ENCODE data around the gene JMJD1C. TPM values are rescaled to one million over a fixed set of nuclear protein-coding genes. Genes with fewer than 3 reads are reported as not detected.

The JMJD1C gene
- total and polyA plus RNA-seq, 2 donors (not counting 3 experiments of a cell fraction or from before 2014, with no cell fraction given): 32.1 to 97.1 TPM

DNA sequence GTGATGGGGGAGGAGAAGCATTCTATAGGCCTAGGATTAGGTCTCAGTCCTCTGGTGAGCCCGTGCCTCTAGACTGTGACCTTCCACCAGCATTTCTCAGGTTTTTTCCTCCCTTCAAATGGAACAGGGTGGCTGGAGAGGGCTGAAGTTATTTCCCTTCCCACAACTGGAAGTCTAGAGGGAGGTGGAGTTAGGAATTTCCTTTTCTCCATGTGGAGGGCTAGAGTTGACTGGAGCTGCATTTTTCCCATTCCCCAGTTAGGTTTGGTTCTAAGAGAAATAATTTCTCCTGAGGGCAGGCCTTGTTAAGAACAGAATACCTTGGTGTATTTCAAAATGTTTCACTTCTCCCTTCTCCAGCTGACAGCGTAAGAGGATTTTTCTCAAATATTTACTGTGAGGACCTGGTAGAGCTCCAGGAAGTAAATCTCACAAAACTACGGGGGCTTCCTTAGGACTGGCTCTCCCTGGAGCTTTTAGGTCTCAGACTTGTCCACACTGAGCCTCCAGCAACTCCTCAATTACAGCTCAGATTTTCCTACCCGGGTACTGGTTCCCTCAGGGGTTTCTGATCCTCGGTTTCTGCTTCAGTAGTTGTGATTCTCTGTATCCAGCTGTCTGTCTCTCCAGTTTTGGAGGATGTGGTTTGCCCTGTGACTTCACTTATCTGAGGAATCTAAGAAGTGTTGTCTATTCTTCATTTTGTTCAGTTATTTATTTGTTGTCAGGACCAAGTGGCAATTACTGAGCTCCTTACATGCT lies 49.4 kb upstream of the JMJD1C start:
- Histone ChIP-seq H3K4me2 (ENCODE audit: insufficient read depth, low read length) (peak overlapping the region; percentile 27), H3K9me1 (replicated peaks; ENCODE audit: control insufficient read depth, extremely low read depth, insufficient read depth, low read length) (no peaks in the 10 kb centered on the region), H2AFZ (ENCODE audit: low read depth, low read length) (no peak overlapping the region), H3K4me3 (replicated peaks in 1 of 3; ENCODE audit: insufficient read depth in 1 of 3, low read depth in 1 of 3, low read length in 3 of 3) (no peak overlapping the region), H3K79me2 (ENCODE audit: control insufficient read depth, insufficient read depth, low read length) (peaks cover 92% of the 10 kb centered on the region), H3K27ac (ENCODE audit: insufficient read depth, low read depth, low read length) (no peak overlapping the region), H3K9ac (replicated peaks; ENCODE audit: extremely low read depth, insufficient read depth, low read length) (no peak overlapping the region), H3K27me3 (ENCODE audit: control insufficient read depth in 2 of 2, insufficient read depth in 2 of 2, low read length in 2 of 2) (no peaks in the 10 kb centered on the region), H3K4me1 (ENCODE audit: control insufficient read depth, extremely low read depth, insufficient read depth, low read length) (peaks cover 16% of the 10 kb centered on the region), H4K20me1 (replicated peaks; ENCODE audit: control insufficient read depth, extremely low read depth, insufficient read depth, low read length) (peaks cover 2% of the 10 kb centered on the region), H3K36me3 (ENCODE audit: control insufficient read depth in 2 of 2, extremely low read depth in 1 of 2, insufficient read depth in 2 of 2, low read length in 2 of 2) (no peaks in the 10 kb centered on the region), H3K9me3 (replicated peaks; ENCODE audit: control insufficient read depth, insufficient read depth, low read length) (no peaks in the 10 kb centered on the region)
- dilution Hi-C loops (cut with MboI; ENCODE audit: extremely low pct_ligation_motif_present, low sequenced_read_pairs): no loop called here
- ChIA-PET POLR2A (interaction anchor here (1.1 kb wide), 1 partner anchor 10 kb away, joined by 4 read pairs; no protein-coding TSS in a partner anchor), CTCF (interaction anchor here (0.6 to 1.8 kb wide), 13 partner anchors 9 to 357 kb away, joined by 3 to 9 read pairs (median 3); no protein-coding TSS in a partner anchor)
- FAIRE-seq: no peak
- intact Hi-C loops (cut with micrococcal nuclease): no loop called here
- DNase-seq (ENCODE audit: low read depth, low spot score): peak; percentile 49
- BruUV-seq (replicated peaks): no TSS peak
- TF ChIP-seq GATA2 (IDR thresholded peaks at IDR 0.05; ENCODE audit: insufficient read depth, insufficient read length, low read depth, low read length): peak; percentile 11
- TF ChIP-seq, protein P1, sequence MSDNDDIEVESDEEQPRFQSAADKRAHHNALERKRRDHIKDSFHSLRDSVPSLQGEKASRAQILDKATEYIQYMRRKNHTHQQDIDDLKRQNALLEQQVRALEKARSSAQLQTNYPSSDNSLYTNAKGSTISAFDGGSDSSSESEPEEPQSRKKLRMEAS (IDR thresholded peaks at IDR 0.05; ENCODE audit: insufficient read depth, insufficient read length): no peak

GRCh38 chr10:63506554-63506953 lies 40.8 kb upstream of the JMJD1C start:
- ChIA-PET POLR2A (no interaction called here), CTCF (interaction anchor here (1.3 to 1.6 kb wide), 2 partner anchors 9 to 214 kb away, joined by 3 to 4 read pairs; no protein-coding TSS in a partner anchor)
- Histone ChIP-seq H3K27me3 (ENCODE audit: control insufficient read depth in 2 of 2, insufficient read depth in 2 of 2, low read length in 2 of 2) (no peaks in the 10 kb centered on the region), H3K4me2 (ENCODE audit: insufficient read depth, low read length) (no peak overlapping the region), H3K9me3 (replicated peaks; ENCODE audit: control insufficient read depth, insufficient read depth, low read length) (no peaks in the 10 kb centered on the region), H3K36me3 (ENCODE audit: control insufficient read depth in 2 of 2, extremely low read depth in 1 of 2, insufficient read depth in 2 of 2, low read length in 2 of 2) (no peaks in the 10 kb centered on the region), H3K9ac (replicated peaks; ENCODE audit: extremely low read depth, insufficient read depth, low read length) (no peak overlapping the region), H3K79me2 (ENCODE audit: control insufficient read depth, insufficient read depth, low read length) (peaks cover 57% of the 10 kb centered on the region), H4K20me1 (replicated peaks; ENCODE audit: control insufficient read depth, extremely low read depth, insufficient read depth, low read length) (peaks cover 2% of the 10 kb centered on the region), H3K4me1 (ENCODE audit: control insufficient read depth, extremely low read depth, insufficient read depth, low read length) (no peaks in the 10 kb centered on the region), H2AFZ (ENCODE audit: low read depth, low read length) (no peak overlapping the region), H3K4me3 (replicated peaks in 1 of 3; ENCODE audit: insufficient read depth in 1 of 3, low read depth in 1 of 3, low read length in 3 of 3) (no peak overlapping the region), H3K27ac (ENCODE audit: insufficient read depth, low read depth, low read length) (no peak overlapping the region), H3K9me1 (replicated peaks; ENCODE audit: control insufficient read depth, extremely low read depth, insufficient read depth, low read length) (no peaks in the 10 kb centered on the region)
- BruUV-seq (replicated peaks): no TSS peak
- DNase-seq (ENCODE audit: low read depth, low spot score) (no peak), FAIRE-seq (no peak)
- intact Hi-C loops (cut with micrococcal nuclease): no loop called here
- TF ChIP-seq EZH2 (IDR thresholded peaks at IDR 0.05; ENCODE audit: borderline replicate concordance, low read depth, low read length, severe bottlenecking) (no peak), POLR2AphosphoS5 (IDR thresholded peaks at IDR 0.05; ENCODE audit: insufficient read depth, low read depth, low read length) (no peak), MYC (IDR thresholded peaks at IDR 0.05; ENCODE audit: low read depth, low read length) (no peak), GATA2 (IDR thresholded peaks at IDR 0.05; ENCODE audit: insufficient read depth, insufficient read length, low read depth, low read length) (no peak), POLR2A (IDR thresholded peaks at IDR 0.05; ENCODE audit: low read depth, low read length) (no peak)
- TF ChIP-seq, protein P1 (IDR thresholded peaks at IDR 0.05; ENCODE audit: insufficient read depth, insufficient read length): no peak
- TF ChIP-seq, protein P2, sequence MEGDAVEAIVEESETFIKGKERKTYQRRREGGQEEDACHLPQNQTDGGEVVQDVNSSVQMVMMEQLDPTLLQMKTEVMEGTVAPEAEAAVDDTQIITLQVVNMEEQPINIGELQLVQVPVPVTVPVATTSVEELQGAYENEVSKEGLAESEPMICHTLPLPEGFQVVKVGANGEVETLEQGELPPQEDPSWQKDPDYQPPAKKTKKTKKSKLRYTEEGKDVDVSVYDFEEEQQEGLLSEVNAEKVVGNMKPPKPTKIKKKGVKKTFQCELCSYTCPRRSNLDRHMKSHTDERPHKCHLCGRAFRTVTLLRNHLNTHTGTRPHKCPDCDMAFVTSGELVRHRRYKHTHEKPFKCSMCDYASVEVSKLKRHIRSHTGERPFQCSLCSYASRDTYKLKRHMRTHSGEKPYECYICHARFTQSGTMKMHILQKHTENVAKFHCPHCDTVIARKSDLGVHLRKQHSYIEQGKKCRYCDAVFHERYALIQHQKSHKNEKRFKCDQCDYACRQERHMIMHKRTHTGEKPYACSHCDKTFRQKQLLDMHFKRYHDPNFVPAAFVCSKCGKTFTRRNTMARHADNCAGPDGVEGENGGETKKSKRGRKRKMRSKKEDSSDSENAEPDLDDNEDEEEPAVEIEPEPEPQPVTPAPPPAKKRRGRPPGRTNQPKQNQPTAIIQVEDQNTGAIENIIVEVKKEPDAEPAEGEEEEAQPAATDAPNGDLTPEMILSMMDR (IDR thresholded peaks at IDR 0.05; ENCODE audit: extremely low read depth in 1 of 2, insufficient read depth in 1 of 2, low read depth in 1 of 2, low read length in 2 of 2): no peak
- dilution Hi-C loops (cut with MboI; ENCODE audit: extremely low pct_ligation_motif_present, low sequenced_read_pairs): no loop called here

All from endothelial cell of umbilical vein (primary cell).